Esophagus muscularis mucosa (tissue), 4 donors: ENCODE measurements around the gene GPATCH11. TPM values are rescaled to one million over a fixed set of nuclear protein-coding genes. Genes with fewer than 3 reads are reported as not detected.

ENCODE experiments used
- DNase-seq: peaks from one replicate; pipeline ENCODE4 v3.0.0-alpha.2; 2017; ENCODE audit errors: extremely low spot score
- H3K27ac ChIP-seq, 4 donors: fragments of 200-600 bp; sonication (generic); replicated peaks in 1 of 4; 1 replicate in 3 of 4; 2 replicates in 1 of 4; pipeline ENCODE4 v1.5.1; 2016 to 2019; ENCODE audit warnings: mild to moderate bottlenecking in 1 of 4
- H3K27me3 ChIP-seq, 4 donors: fragments of 200-600 bp; sonication (generic); one replicate each; pipeline versions ENCODE4 v1.5.1 to v1.6.0; 2016 to 2019
- H3K36me3 ChIP-seq, 4 donors: fragments of 200-600 bp; sonication (generic); one replicate each; pipeline ENCODE4 v1.5.1; 2016 to 2019
- H3K4me1 ChIP-seq, 4 donors: fragments of 200-600 bp; sonication (generic); one replicate each; pipeline ENCODE4 v1.5.1; 2016 to 2019
- H3K4me3 ChIP-seq, 4 donors: fragments of 200-600 bp; sonication (generic); 1 replicate in 2 of 4; 2 replicates in 2 of 4; pipeline ENCODE4 v1.5.1; 2016 to 2019; ENCODE audit warnings: mild to moderate bottlenecking in 4 of 4, moderate library complexity in 1 of 4
- H3K9me3 ChIP-seq, 4 donors: fragments of 200-600 bp; sonication (generic); 1 replicate in 3 of 4; 2 replicates in 1 of 4; pipeline ENCODE4 v1.5.1; 2016 to 2019
- EP300 ChIP-seq: sonication (generic); formaldehyde crosslinking; IDR thresholded peaks from one replicate; pipeline ENCODE4 v1.6.1; 2017; ENCODE audit warnings: antibody characterized with exemption
- POLR2A ChIP-seq: fragments of 450-650 bp; IDR thresholded peaks from one replicate; pipeline ENCODE4 v1.6.1; 2017; ENCODE audit warnings: antibody characterized with exemption, moderate library complexity, mild to moderate bottlenecking, low read depth
- POLR2AphosphoS5 ChIP-seq, 2 donors: sonication (generic); formaldehyde crosslinking; IDR thresholded peaks; one replicate each; pipeline ENCODE4 v1.6.1; 2017; ENCODE audit warnings: antibody characterized with exemption in 2 of 2
- WGBS: methylation state at CpG from one replicate; pipeline ENCODE4 v1.1.5; 2018; 5-methylcytosine and 5-hydroxymethylcytosine counted together
- intact Hi-C: fragments of 100-400 bp; cut with DNase I; formaldehyde crosslinking; loops from one replicate; pipeline ENCODE4 v1.15.1; 2023
- total RNA-seq, 4 donors: library from RNA; depleted of rRNA; stranded (reverse); fragments of >200 nt; gene quantifications; one replicate each; pipeline versions ENCODE4 v1.1.0 to v1.2.1, GENCODE V29; 2016
- TF ChIP-seq, protein P1 (sequence below), 3 experiments: fragments of 200-600 bp in 2 of 3; fragments of 450-650 bp in 1 of 3; sonication (generic) in 2 of 3; IDR thresholded peaks; one replicate each; pipeline ENCODE4 v1.5.1; 2017 to 2019; ENCODE audit warnings: antibody characterized with exemption in 3 of 3, mild to moderate bottlenecking in 2 of 3, moderate library complexity in 1 of 3

GPATCH11 gene
- total RNA-seq, 4 donors from 2014 or later: 5.0 to 10.8 (median 6.5) TPM

DNA sequence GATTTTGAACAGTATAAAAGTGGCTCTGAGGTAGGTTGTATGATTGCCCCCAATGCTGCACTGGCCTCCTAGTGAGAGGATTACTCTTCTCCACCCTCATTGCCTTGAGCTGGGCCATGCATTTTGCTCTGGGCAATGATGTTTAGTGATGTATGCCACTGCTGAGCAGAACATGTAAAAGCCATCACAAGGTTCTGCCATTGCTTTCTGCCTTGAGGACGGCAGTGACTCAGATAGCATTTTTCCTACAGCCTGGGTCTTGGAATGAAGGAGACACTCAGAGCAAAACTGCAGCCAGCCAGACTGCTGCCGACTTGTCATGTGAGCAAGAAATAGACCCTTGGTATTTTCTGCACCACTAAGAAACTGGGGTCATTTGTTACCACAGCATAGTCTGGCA, 27.6 kb downstream of the GPATCH11 start:
- no peak for TF ChIP-seq POLR2AphosphoS5 (IDR thresholded peaks at IDR 0.05)
- no peak for TF ChIP-seq EP300
- TF ChIP-seq, protein P1, sequence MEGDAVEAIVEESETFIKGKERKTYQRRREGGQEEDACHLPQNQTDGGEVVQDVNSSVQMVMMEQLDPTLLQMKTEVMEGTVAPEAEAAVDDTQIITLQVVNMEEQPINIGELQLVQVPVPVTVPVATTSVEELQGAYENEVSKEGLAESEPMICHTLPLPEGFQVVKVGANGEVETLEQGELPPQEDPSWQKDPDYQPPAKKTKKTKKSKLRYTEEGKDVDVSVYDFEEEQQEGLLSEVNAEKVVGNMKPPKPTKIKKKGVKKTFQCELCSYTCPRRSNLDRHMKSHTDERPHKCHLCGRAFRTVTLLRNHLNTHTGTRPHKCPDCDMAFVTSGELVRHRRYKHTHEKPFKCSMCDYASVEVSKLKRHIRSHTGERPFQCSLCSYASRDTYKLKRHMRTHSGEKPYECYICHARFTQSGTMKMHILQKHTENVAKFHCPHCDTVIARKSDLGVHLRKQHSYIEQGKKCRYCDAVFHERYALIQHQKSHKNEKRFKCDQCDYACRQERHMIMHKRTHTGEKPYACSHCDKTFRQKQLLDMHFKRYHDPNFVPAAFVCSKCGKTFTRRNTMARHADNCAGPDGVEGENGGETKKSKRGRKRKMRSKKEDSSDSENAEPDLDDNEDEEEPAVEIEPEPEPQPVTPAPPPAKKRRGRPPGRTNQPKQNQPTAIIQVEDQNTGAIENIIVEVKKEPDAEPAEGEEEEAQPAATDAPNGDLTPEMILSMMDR (IDR thresholded peaks at IDR 0.05): no peak
- H3K4me3 ChIP-seq: no peak overlapping the region
- no peak for DNase-seq
- 65% methylated on average over 2 of the region's 2 CpGs for WGBS
- intact Hi-C loops: no loop called here
- no peaks in the 10 kb centered on the region for H3K4me1 ChIP-seq
- peaks cover 22 to 97% (median 57%) of the 10 kb centered on the region in 4 donors for H3K36me3 ChIP-seq
- no peak overlapping the region for H3K27ac ChIP-seq
- no peaks in the 10 kb centered on the region for H3K27me3 ChIP-seq
- H3K9me3 ChIP-seq: no peaks in the 10 kb centered on the region

DNA sequence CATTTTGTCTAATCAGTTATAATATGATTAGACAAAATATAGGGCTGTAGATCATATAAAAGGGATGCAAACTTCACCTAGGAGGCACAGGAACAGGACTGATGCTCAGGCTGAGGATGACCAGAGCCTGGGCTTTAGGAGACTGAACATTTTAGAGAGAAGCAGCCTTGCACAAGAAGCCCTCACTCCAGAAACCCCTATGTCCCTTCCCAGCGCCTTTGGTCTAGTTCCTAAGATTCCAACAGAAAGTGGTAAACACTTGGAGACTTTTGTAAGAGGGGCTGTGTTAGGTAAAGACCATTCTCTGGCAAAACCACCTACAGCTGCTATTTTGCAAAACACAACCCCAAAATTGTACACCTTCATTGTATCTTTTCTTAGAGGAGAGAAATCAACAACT, 33.2 kb downstream of the GPATCH11 start:
- H3K36me3 ChIP-seq: peaks cover 10 to 93% (median 60%) of the 10 kb centered on the region in 4 donors
- TF ChIP-seq, protein P1 (IDR thresholded peaks at IDR 0.05): no peak
- no peak for TF ChIP-seq POLR2A
- no peak for TF ChIP-seq EP300
- H3K9me3 ChIP-seq: no peaks in the 10 kb centered on the region
- intact Hi-C loops: no loop called here
- no peaks in the 10 kb centered on the region for H3K4me1 ChIP-seq
- no peak overlapping the region for H3K27ac ChIP-seq
- H3K4me3 ChIP-seq: no peak overlapping the region
- no peaks in the 10 kb centered on the region for H3K27me3 ChIP-seq
- DNase-seq: no peak
- WGBS: 65% methylated on average over 1 of the region's 1 CpG

DNA sequence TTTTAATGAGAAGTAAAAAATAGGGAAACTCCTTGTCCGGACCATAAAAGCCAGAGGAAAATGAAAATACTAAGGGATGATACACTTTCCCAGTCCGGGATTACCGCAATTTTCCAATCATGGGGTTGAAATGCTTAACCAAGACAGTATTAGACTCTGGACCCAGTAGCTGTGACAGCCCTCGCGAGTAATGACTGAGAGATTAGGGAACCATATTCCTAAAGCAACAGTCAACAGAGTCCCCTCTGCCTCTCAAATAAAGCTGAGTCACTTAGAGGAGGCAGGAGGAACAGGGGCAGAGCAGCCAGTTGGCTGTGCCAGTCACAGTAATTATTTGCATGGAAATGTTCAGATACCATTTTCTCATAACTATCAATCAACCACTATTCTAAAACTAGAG, 34.8 kb downstream of the GPATCH11 start:
- Histone ChIP-seq H3K36me3 (peaks cover 16 to 94% (median 61%) of the 10 kb centered on the region in 4 donors), H3K9me3 (no peaks in the 10 kb centered on the region), H3K27me3 (no peaks in the 10 kb centered on the region), H3K4me3 (no peak overlapping the region), H3K4me1 (no peaks in the 10 kb centered on the region), H3K27ac (no peak overlapping the region)
- intact Hi-C loops: no loop called here
- no peak for DNase-seq
- 94% methylated on average over 5 of the region's 5 CpGs for WGBS
- TF ChIP-seq POLR2A (no peak), EP300 (no peak), POLR2AphosphoS5 (IDR thresholded peaks at IDR 0.05) (no peak)
- TF ChIP-seq, protein P1 (IDR thresholded peaks at IDR 0.05): no peak

DNA sequence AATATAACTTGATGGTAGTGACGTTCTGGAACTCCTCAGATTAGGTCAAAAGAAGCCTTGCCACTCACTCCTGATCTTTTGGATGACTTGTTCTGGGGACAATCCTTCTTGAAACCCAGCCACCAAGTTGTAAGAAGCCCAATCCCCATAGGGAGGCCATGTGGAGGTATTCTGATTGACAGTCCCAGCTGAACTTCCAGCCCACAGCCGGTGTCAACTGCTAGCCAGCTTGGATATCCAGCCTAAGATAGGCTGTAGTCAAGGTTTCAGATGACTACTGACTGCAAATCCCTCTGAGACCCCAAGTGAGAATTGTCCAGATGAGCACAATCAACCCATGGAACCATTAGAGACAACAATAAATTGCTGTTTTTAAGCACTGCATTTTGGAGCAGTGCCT, 41.1 kb downstream of the GPATCH11 start:
- no peak for DNase-seq
- no peak for TF ChIP-seq POLR2AphosphoS5 (IDR thresholded peaks at IDR 0.05)
- no peaks in the 10 kb centered on the region for H3K9me3 ChIP-seq
- H3K27ac ChIP-seq: no peak overlapping the region
- no peak overlapping the region for H3K4me3 ChIP-seq
- 100% methylated on average over 2 of the region's 2 CpGs for WGBS
- H3K36me3 ChIP-seq: peaks cover 33 to 93% (median 56%) of the 10 kb centered on the region in 4 donors
- no peaks in the 10 kb centered on the region for H3K27me3 ChIP-seq
- no peaks in the 10 kb centered on the region for H3K4me1 ChIP-seq
- intact Hi-C loops: no loop called here

DNA sequence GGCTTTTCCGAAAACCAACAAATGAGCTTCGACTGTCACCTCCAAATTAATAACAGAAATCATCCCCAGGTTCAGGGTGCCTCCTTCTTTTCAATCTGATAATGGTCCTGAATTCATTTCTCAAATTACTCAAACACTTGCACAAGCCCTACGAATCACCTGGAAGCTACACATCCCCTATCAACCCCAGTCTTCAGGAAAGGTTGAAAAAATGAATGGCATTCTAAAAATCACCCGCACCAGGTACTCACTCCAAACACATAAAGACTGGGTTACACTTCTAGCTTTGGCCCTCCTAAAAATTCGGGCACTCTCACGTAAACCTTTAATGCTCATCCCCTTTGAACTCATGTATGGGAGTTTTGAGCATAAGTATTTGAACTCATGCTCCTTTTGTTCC, 48.6 kb downstream of the GPATCH11 start:
- Histone ChIP-seq H3K4me3 (no peak overlapping the region), H3K27ac (no peak overlapping the region), H3K27me3 (no peaks in the 10 kb centered on the region), H3K4me1 (no peaks in the 10 kb centered on the region), H3K9me3 (no peaks in the 10 kb centered on the region), H3K36me3 (peaks cover 26 to 99% (median 79%) of the 10 kb centered on the region in 4 donors)
- intact Hi-C loops: no loop called here
- no peak for TF ChIP-seq POLR2AphosphoS5 (IDR thresholded peaks at IDR 0.05)
- TF ChIP-seq, protein P1 (IDR thresholded peaks at IDR 0.05): no peak
- no peak for DNase-seq
- WGBS: 95% methylated on average over 6 of the region's 6 CpGs
